ENCODE data around the gene CTNNB1. TPM values are rescaled to one million over a fixed set of nuclear protein-coding genes. Genes with fewer than 3 reads are reported as not detected.

CTNNB1 gene
- total and polyA plus RNA-seq, 2 of the 8 experiments (the other 6 are each of a cell fraction or from before 2014, with no cell fraction given) = 356 to 579 TPM

DNA sequence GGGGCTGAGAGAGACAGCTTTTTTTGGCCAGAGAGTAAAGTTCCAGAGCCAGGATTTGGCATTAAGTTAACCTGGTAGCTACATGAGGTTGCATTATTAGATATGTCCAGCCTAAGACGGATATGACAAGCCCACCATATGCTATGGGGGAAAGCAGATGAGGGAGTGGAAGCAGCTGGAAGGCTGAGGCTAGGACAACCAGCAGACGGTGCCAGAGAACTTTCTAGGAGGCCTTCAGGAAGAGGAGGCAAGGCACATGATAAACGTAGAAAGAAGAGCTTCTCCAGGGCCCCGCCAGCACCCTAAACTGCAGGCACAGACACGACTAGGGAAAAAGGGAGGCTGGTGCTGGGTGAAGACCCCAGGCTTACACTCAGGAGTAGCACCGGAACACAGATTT is 87.0 kb downstream of the CTNNB1 start:
- Histone ChIP-seq H2BK15ac (ENCODE audit: low read length) (no peak overlapping the region), H4K20me1 (replicated peaks in 1 of 2; ENCODE audit: control insufficient read depth in 1 of 2, insufficient read depth in 2 of 2, low read length in 2 of 2) (no peaks in the 10 kb centered on the region), H4K5ac (ENCODE audit: insufficient read length, low read depth, low read length) (no peak overlapping the region), H2BK20ac (ENCODE audit: low read length) (no peak overlapping the region), H2BK5ac (ENCODE audit: low read depth, low read length) (no peak overlapping the region), H3K4me2 (ENCODE audit: insufficient read depth in 1 of 2, low read depth in 2 of 2, low read length in 2 of 2) (no peak overlapping the region), H3K79me2 (ENCODE audit: control insufficient read depth in 1 of 2, insufficient read depth in 2 of 2, low read length in 2 of 2) (no peaks in the 10 kb centered on the region), H3K4me1 (replicated peaks in 1 of 4; ENCODE audit: control insufficient read depth in 3 of 4, insufficient read depth in 4 of 4, low read length in 3 of 4) (peaks cover 0 to 6% (median 0%) of the 10 kb centered on the region in 4 experiments; a peak in 1 of 7 replicates), H3K18ac (ENCODE audit: extremely low read depth, low read length) (no peak overlapping the region), H2AFZ (ENCODE audit: low read length) (no peak overlapping the region), H4K8ac (ENCODE audit: extremely low read depth, insufficient read depth, low read length) (no peak overlapping the region; the same call in 1 of the 2 replicates), H2AK5ac (ENCODE audit: low read depth, low read length) (no peak overlapping the region), H3K4me3 (ENCODE audit: extremely low read depth in 1 of 4, insufficient read depth in 2 of 4, low read depth in 3 of 4, low read length in 4 of 4) (no peak overlapping the region), H3K14ac (ENCODE audit: insufficient read length) (no peak overlapping the region), H2BK120ac (replicated peaks; ENCODE audit: low read depth, low read length) (no peak overlapping the region), H3K79me1 (ENCODE audit: low read depth, low read length) (no peaks in the 10 kb centered on the region), H3K23ac (ENCODE audit: insufficient read length) (no peak overlapping the region), H3K56ac (replicated peaks; ENCODE audit: insufficient read length, low read depth, low read length) (no peak overlapping the region), H3K9me3 (ENCODE audit: insufficient read depth in 2 of 2, low read depth in 1 of 2, low read length in 1 of 2) (no peaks in the 10 kb centered on the region), H2BK12ac (ENCODE audit: low read depth, low read length) (no peak overlapping the region), H3K27me3 (replicated peaks in 1 of 4; ENCODE audit: control insufficient read depth in 3 of 4, extremely low read depth in 1 of 4, insufficient read depth in 3 of 4, low read length in 3 of 4) (no peaks in the 10 kb centered on the region), H3K23me2 (ENCODE audit: low read depth, low read length) (no peaks in the 10 kb centered on the region; the same call in 1 of the 2 replicates), H4K91ac (replicated peaks; ENCODE audit: insufficient read length, low read length) (no peak overlapping the region), H3K9ac (replicated peaks in 1 of 4; ENCODE audit: extremely low read depth in 1 of 4, low read depth in 3 of 4, low read length in 3 of 4) (no peak overlapping the region), H3K27ac (ENCODE audit: low read depth, low read length) (no peak overlapping the region), H3K4ac (replicated peaks; ENCODE audit: insufficient read length, low read depth, low read length) (no peak overlapping the region), H3K36me3 (ENCODE audit: control insufficient read depth in 2 of 4, insufficient read depth in 4 of 4, low read length in 3 of 4) (no peaks in the 10 kb centered on the region)
- no peak for DNase-seq (ENCODE audit: low read depth in 1 of 2, low spot score in 2 of 2)
- no peak for TF ChIP-seq SAP30 (IDR thresholded peaks at IDR 0.05; ENCODE audit: insufficient read depth, insufficient replicate concordance, low read length)
- peak; percentile 7 to 24; a peak in 1 of 4 replicates for TF ChIP-seq RAD21 (IDR thresholded peaks at IDR 0.05 in 1 of 2, conservative IDR thresholded peaks at IDR 0.05 in 1 of 2; ENCODE audit: low read depth in 2 of 2, low read length in 2 of 2)
- ChIA-PET POLR2A (ENCODE audit: partially characterized antibody) (no interaction called here), CTCF (ENCODE audit: partially characterized antibody) (interaction anchor here (0.8 to 1.2 kb wide), 4 partner anchors 18 to 97 kb away, joined by 3 read pairs; no protein-coding TSS in a partner anchor)
- 93% methylated on average over 6 of the region's 6 CpGs; no CpG with 5 or more reads in 1 of the 2 experiments for WGBS, 2 experiments (ENCODE audit: extremely low coverage in 1 of 2, insufficient coverage in 1 of 2, insufficient read length in 1 of 2, insufficient replicate concordance in 2 of 2, low coverage in 1 of 2, low lambda C conversion rate in 2 of 2, missing lambda C conversion rate in 1 of 2)
- no peak for FAIRE-seq

Measured in H1 (cell line).